Panc1 (cell line): ENCODE results near the gene ATP11B. TPM values are rescaled to one million over a fixed set of nuclear protein-coding genes. Genes with fewer than 3 reads are reported as not detected.

Experiments used
- ATAC-seq: fragments of 200-7000 bp; cut with Tn5 transposase; 2 replicates; pipeline ENCODE4 v1.9.1; 2020; ENCODE audit warnings: mild to moderate bottlenecking, moderate library complexity
- BruUV-seq: library from RNA; stranded (reverse); fragments of 400-500 nt; replicated peaks from 2 replicates; lab custom pipeline; 2021; lab: Mats Ljungman, UMichigan
- CTCF ChIA-PET: fragments of 300-600 bp; sonication (Branson Sonifier 250); formaldehyde crosslinking; loops from one replicate; lab custom pipeline; 2022; ENCODE audit warnings: antibody characterized with exemption; lab: Charles Lee
- POLR2A ChIA-PET: fragments of 300-600 bp; sonication (Branson Sonifier 250); formaldehyde crosslinking; loops from one replicate; lab custom pipeline; 2022; ENCODE audit warnings: antibody characterized with exemption; lab: Charles Lee
- DNase-seq: peaks from one replicate; pipeline ENCODE4 v3.0.0-alpha.2; 2010; ENCODE audit warnings: low read depth, low spot score
- H3K27ac ChIP-seq: 2 replicates; pipeline ENCODE4 v1.5.1; 2011; ENCODE audit warnings: mild to moderate bottlenecking, low read length, inconsistent platforms
- H3K27me3 ChIP-seq: fragments of 200-500 bp; sonication (Bioruptor generic); 2 replicates; pipeline ENCODE4 v1.6.0; 2014; ENCODE audit warnings: low read length, inconsistent platforms; ENCODE audit not compliant: control insufficient read depth, insufficient read depth
- H3K36me3 ChIP-seq: fragments of 200-500 bp; sonication (Bioruptor generic); 2 replicates; pipeline ENCODE4 v1.5.1; 2014; ENCODE audit warnings: inconsistent platforms, mild to moderate bottlenecking, low read length, moderate library complexity; ENCODE audit not compliant: control insufficient read depth, insufficient read depth
- H3K4me1 ChIP-seq: 2 replicates; pipeline ENCODE4 v1.5.1; 2011; ENCODE audit warnings: inconsistent platforms, mild to moderate bottlenecking, low read length, moderate library complexity; ENCODE audit not compliant: control insufficient read depth, insufficient read depth
- H3K4me3 ChIP-seq, 2 experiments: 2 replicates each; pipeline ENCODE4 v1.5.1; 2011 to 2012; ENCODE audit warnings: low read depth in 2 of 2, low read length in 2 of 2, mild to moderate bottlenecking in 2 of 2, inconsistent platforms in 1 of 2, moderate library complexity in 1 of 2
- H3K9me3 ChIP-seq: fragments of 200-500 bp; sonication (Bioruptor generic); 2 replicates; pipeline ENCODE4 v1.5.1; 2014; ENCODE audit warnings: low read depth, mild to moderate bottlenecking, inconsistent platforms, low read length, moderate library complexity; ENCODE audit not compliant: control insufficient read depth, insufficient read depth
- POLR2AphosphoS5 ChIP-seq: IDR thresholded peaks from 2 replicates; pipeline ENCODE4 v1.6.1; 2012; ENCODE audit warnings: mild to moderate bottlenecking, low read depth, low read length, moderate library complexity
- SIN3A ChIP-seq: IDR thresholded peaks from 2 replicates; pipeline ENCODE4 v1.6.1; 2012; ENCODE audit warnings: low read depth, mild to moderate bottlenecking, low read length, moderate library complexity, borderline replicate concordance; ENCODE audit not compliant: insufficient read depth
- TCF7L2 ChIP-seq: IDR thresholded peaks from 2 replicates; pipeline ENCODE4 v1.6.1; 2011; ENCODE audit warnings: mild to moderate bottlenecking, low read depth, low read length, inconsistent platforms
- in situ Hi-C: cut with HindIII; loops from 2 replicates; pipeline ENCODE4 v1.10.0; 2016; ENCODE audit warnings: low sequenced_read_pairs, low pct_unique_long_range_greater_than_20kb
- intact Hi-C: fragments of 100-400 bp; cut with micrococcal nuclease; formaldehyde crosslinking; loops from one replicate; pipeline ENCODE4 v1.10.0; 2022; ENCODE audit not compliant: unreplicated experiment
- total RNA-seq: library from RNA; stranded (reverse); gene quantifications from one replicate; pipeline ENCODE4 v1.2.1, GENCODE V29; 2021; ENCODE audit not compliant: unreplicated experiment
- TF ChIP-seq, protein P1 (sequence below), 2 experiments: IDR thresholded peaks; 2 replicates each; pipeline ENCODE4 v1.6.1; 2011 to 2012; ENCODE audit warnings: low read depth in 2 of 2, control low read depth in 1 of 2, low read length in 1 of 2, mild to moderate bottlenecking in 1 of 2, moderate library complexity in 1 of 2; ENCODE audit not compliant: insufficient read depth in 1 of 2
- TF ChIP-seq, protein P2 (sequence below): fragments of 450-650 bp; IDR thresholded peaks from 2 replicates; pipeline ENCODE4 v1.5.1; 2017; ENCODE audit warnings: mild to moderate bottlenecking

ATP11B gene
- total RNA-seq, 1 experiment from 2014 or later = 108 TPM

DNA sequence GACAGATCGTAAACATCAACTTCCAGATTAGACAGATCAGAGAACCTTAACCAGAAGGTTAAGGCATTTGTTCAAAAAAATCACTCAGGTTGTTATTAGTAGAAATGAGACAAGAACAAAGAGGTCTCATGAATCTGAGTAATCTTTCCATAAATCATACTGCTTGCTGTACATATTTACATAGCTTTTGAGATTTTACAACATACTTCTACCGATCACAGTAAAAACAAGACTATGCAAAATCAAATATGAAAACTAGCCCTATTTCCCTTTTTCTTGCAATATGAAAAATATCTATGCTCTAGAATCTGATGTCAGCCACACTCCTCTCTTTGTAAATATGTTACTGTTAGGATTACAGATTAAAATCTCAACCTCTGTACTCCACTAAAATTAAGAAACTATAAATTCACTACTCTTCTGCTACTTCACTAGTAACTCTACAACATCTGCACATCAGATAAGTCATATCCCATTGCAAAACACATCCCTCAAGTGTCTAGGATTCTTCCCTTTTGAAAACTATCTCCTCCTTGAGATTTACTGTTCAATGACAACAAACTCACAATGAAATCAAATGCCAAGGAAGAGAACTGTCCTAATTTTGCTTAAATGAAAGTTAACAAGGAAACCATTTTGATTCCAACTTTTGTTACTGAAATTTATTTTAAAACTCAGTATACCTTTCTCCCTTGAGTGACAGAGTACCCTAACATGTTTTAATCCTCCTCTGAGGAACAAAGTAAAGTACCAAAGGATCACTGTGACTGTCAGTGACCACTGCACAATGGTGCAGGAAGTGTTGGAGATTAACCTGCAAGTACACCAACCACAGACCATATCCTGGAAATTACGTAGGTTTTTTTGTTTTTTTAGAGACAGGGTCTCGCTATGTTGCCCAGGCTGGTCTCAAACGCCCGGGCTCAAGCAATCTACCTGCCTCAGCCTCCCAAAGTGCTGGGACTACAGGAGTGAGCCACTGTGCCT, 174.2 kb downstream of the ATP11B start:
- no peak overlapping the region for H3K4me3 ChIP-seq
- ATAC-seq (no peak), DNase-seq (no peak)
- TF ChIP-seq POLR2AphosphoS5 (no peak), SIN3A (no peak), TCF7L2 (no peak)
- TF ChIP-seq, protein P1, sequence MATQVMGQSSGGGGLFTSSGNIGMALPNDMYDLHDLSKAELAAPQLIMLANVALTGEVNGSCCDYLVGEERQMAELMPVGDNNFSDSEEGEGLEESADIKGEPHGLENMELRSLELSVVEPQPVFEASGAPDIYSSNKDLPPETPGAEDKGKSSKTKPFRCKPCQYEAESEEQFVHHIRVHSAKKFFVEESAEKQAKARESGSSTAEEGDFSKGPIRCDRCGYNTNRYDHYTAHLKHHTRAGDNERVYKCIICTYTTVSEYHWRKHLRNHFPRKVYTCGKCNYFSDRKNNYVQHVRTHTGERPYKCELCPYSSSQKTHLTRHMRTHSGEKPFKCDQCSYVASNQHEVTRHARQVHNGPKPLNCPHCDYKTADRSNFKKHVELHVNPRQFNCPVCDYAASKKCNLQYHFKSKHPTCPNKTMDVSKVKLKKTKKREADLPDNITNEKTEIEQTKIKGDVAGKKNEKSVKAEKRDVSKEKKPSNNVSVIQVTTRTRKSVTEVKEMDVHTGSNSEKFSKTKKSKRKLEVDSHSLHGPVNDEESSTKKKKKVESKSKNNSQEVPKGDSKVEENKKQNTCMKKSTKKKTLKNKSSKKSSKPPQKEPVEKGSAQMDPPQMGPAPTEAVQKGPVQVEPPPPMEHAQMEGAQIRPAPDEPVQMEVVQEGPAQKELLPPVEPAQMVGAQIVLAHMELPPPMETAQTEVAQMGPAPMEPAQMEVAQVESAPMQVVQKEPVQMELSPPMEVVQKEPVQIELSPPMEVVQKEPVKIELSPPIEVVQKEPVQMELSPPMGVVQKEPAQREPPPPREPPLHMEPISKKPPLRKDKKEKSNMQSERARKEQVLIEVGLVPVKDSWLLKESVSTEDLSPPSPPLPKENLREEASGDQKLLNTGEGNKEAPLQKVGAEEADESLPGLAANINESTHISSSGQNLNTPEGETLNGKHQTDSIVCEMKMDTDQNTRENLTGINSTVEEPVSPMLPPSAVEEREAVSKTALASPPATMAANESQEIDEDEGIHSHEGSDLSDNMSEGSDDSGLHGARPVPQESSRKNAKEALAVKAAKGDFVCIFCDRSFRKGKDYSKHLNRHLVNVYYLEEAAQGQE (IDR thresholded peaks at IDR 0.05; ENCODE audit: insufficient read depth in 1 of 2, low read depth in 2 of 2, low read length in 1 of 2) = no peak
- TF ChIP-seq, protein P2, sequence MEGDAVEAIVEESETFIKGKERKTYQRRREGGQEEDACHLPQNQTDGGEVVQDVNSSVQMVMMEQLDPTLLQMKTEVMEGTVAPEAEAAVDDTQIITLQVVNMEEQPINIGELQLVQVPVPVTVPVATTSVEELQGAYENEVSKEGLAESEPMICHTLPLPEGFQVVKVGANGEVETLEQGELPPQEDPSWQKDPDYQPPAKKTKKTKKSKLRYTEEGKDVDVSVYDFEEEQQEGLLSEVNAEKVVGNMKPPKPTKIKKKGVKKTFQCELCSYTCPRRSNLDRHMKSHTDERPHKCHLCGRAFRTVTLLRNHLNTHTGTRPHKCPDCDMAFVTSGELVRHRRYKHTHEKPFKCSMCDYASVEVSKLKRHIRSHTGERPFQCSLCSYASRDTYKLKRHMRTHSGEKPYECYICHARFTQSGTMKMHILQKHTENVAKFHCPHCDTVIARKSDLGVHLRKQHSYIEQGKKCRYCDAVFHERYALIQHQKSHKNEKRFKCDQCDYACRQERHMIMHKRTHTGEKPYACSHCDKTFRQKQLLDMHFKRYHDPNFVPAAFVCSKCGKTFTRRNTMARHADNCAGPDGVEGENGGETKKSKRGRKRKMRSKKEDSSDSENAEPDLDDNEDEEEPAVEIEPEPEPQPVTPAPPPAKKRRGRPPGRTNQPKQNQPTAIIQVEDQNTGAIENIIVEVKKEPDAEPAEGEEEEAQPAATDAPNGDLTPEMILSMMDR = no peak
- H3K36me3 ChIP-seq = no peaks in the 10 kb centered on the region; the same call in 1 of the 2 replicates
- ChIA-PET POLR2A (no interaction called here), CTCF (no interaction called here)
- intact Hi-C loops (no loop called here), in situ Hi-C loops (no loop called here)
- H3K9me3 ChIP-seq = no peaks in the 10 kb centered on the region
- H3K27ac ChIP-seq = no peak overlapping the region
- no TSS peak for BruUV-seq
- H3K4me1 ChIP-seq = peaks cover 11% of the 10 kb centered on the region
- H3K27me3 ChIP-seq = no peaks in the 10 kb centered on the region

DNA sequence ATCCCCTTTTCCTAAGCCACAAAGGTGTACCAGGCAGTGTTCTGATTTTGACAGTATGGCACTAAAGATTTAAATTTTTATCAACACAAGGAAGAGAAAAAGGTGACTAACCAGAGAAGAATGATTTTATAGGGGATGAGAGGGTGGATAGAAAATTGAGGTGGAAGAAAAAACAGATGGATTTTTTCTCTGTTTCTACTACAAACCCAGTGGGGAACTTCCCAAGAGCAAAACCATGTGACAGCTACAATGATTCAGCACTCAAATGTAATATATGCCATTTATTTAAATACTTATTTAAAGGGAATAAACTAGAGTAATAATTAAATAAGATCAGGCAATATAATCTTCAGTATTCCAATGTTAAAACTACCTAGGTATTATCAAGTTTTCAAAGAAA, 176.0 kb downstream of the ATP11B start:
- Histone ChIP-seq H3K4me1 (peaks cover 11% of the 10 kb centered on the region), H3K27me3 (no peaks in the 10 kb centered on the region), H3K4me3 (no peak overlapping the region), H3K9me3 (no peaks in the 10 kb centered on the region), H3K36me3 (no peaks in the 10 kb centered on the region), H3K27ac (no peak overlapping the region)
- no TSS peak for BruUV-seq
- intact Hi-C loops = no loop called here
- POLR2A ChIA-PET = no interaction called here
- ATAC-seq = 0 out of 2 replicates have a peak, but pooled peaks have one; percentile 20
- no peak for TF ChIP-seq TCF7L2
- TF ChIP-seq POLR2AphosphoS5 = no peak
- in situ Hi-C loops = no loop called here
- DNase-seq = no peak
- CTCF ChIA-PET = no interaction called here

DNA sequence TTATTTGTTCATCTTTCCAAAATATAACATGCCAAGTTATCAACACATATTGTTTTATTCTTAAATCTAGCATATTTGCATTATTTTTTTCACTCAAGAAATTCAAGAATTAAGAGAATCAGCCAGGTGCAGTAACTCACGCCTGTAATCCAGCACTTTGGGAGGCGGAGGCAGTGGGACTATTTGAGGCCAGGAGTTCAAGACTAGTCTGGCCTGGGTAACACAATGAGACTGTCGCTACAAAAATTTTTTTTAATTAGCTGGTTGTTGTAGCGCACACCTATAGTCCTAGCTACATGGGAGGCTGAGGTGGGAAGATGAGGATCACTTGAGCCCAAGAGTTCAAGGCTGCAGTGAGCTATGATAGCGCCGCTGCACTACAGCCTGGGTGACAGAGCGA, 176.5 kb downstream of the ATP11B start:
- DNase-seq = no peak
- intact Hi-C loops = no loop called here

More for the DNA sequence above, 176.5 kb downstream of the ATP11B start:
- H3K27ac ChIP-seq = no peak overlapping the region
- no peaks in the 10 kb centered on the region for H3K27me3 ChIP-seq
- peaks cover 11% of the 10 kb centered on the region for H3K4me1 ChIP-seq
- no peak for TF ChIP-seq POLR2AphosphoS5
- TF ChIP-seq, protein P1 (IDR thresholded peaks at IDR 0.05; ENCODE audit: insufficient read depth in 1 of 2, low read depth in 2 of 2, low read length in 1 of 2) = no peak
- TF ChIP-seq SIN3A = no peak
- TF ChIP-seq, protein P2 = no peak
- TF ChIP-seq TCF7L2 = no peak
- ChIA-PET POLR2A (no interaction called here), CTCF (no interaction called here)
- ATAC-seq = no peak
- no TSS peak for BruUV-seq
- no peaks in the 10 kb centered on the region for H3K36me3 ChIP-seq
- H3K4me3 ChIP-seq = no peak overlapping the region
- H3K9me3 ChIP-seq = no peaks in the 10 kb centered on the region
- in situ Hi-C loops = no loop called here
